Neutrophil (primary cell): ENCODE data around the gene NAPSA.
"Not testable (repeated sequence)": the region's sequence is repeated elsewhere in the genome, so short reads cannot be mapped to it uniquely, and the experiment has no call there.

Experiments
- H3K27ac ChIP-seq: fragments of 200-600 bp; sonication (generic); 2 replicates; pipeline ENCODE4 v1.5.1; 2016; ENCODE audit warnings: mild to moderate bottlenecking, moderate library complexity
- H3K27me3 ChIP-seq: fragments of 200-600 bp; sonication (generic); 2 replicates; pipeline ENCODE4 v1.6.0; 2016; ENCODE audit warnings: mild to moderate bottlenecking
- H3K36me3 ChIP-seq: fragments of 200-600 bp; sonication (generic); 2 replicates; pipeline ENCODE4 v1.5.1; 2017
- H3K4me1 ChIP-seq, 2 experiments: fragments of 200-600 bp in 1 of 2; sonication (generic) in 1 of 2; 1 replicate in 1 of 2; 2 replicates in 1 of 2; pipeline versions ENCODE4 v1.5.1 to v1.6.1; 2013 to 2016; ENCODE audit warnings: low read depth in 1 of 2, low read length in 1 of 2, mild to moderate bottlenecking in 1 of 2, moderate library complexity in 1 of 2; ENCODE audit not compliant: control insufficient read depth in 1 of 2, insufficient read depth in 1 of 2
- H3K4me3 ChIP-seq, 2 experiments: fragments of 200-600 bp in 1 of 2; sonication (generic) in 1 of 2; 1 replicate in 1 of 2; 2 replicates in 1 of 2; pipeline ENCODE4 v1.5.1; 2013 to 2016; ENCODE audit warnings: low read depth in 1 of 2, low read length in 1 of 2, mild to moderate bottlenecking in 1 of 2, moderate library complexity in 1 of 2
- H3K9me3 ChIP-seq: fragments of 200-600 bp; sonication (generic); 2 replicates; pipeline ENCODE4 v1.5.1; 2016
- TF ChIP-seq, protein P1 (sequence below): fragments of 200-600 bp; sonication (generic); IDR thresholded peaks from 2 replicates; pipeline ENCODE4 v1.5.1; 2016; ENCODE audit warnings: antibody characterized with exemption

NAPSA gene

DNA sequence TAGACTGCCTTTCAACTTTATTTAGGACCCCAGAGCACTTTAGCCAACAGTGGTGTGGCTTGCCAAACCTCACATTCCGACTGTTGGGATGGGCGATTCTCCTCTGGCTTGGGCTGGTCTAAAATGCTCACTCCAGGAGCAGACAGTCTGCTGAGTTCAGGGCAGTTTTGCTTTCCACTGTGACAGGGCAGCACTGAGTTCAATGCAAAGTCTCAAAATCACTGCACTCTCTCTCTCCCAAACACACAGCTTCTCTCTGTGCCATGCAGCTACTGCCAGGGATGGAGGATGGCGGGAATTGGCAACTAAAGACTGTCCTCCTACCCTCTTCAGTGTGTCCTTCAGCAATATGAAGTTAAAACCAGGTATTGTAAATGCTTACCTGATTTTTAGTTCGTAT lies 13.2 kb downstream of the NAPSA start:
- Histone ChIP-seq H3K4me1 (no peaks in the 10 kb centered on the region), H3K27me3 (peaks cover 26% of the 10 kb centered on the region), H3K9me3 (no peaks in the 10 kb centered on the region), H3K4me3 (no peak overlapping the region), H3K36me3 (no peaks in the 10 kb centered on the region), H3K27ac (no peak overlapping the region)
- TF ChIP-seq, protein P1, sequence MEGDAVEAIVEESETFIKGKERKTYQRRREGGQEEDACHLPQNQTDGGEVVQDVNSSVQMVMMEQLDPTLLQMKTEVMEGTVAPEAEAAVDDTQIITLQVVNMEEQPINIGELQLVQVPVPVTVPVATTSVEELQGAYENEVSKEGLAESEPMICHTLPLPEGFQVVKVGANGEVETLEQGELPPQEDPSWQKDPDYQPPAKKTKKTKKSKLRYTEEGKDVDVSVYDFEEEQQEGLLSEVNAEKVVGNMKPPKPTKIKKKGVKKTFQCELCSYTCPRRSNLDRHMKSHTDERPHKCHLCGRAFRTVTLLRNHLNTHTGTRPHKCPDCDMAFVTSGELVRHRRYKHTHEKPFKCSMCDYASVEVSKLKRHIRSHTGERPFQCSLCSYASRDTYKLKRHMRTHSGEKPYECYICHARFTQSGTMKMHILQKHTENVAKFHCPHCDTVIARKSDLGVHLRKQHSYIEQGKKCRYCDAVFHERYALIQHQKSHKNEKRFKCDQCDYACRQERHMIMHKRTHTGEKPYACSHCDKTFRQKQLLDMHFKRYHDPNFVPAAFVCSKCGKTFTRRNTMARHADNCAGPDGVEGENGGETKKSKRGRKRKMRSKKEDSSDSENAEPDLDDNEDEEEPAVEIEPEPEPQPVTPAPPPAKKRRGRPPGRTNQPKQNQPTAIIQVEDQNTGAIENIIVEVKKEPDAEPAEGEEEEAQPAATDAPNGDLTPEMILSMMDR = no peak

DNA sequence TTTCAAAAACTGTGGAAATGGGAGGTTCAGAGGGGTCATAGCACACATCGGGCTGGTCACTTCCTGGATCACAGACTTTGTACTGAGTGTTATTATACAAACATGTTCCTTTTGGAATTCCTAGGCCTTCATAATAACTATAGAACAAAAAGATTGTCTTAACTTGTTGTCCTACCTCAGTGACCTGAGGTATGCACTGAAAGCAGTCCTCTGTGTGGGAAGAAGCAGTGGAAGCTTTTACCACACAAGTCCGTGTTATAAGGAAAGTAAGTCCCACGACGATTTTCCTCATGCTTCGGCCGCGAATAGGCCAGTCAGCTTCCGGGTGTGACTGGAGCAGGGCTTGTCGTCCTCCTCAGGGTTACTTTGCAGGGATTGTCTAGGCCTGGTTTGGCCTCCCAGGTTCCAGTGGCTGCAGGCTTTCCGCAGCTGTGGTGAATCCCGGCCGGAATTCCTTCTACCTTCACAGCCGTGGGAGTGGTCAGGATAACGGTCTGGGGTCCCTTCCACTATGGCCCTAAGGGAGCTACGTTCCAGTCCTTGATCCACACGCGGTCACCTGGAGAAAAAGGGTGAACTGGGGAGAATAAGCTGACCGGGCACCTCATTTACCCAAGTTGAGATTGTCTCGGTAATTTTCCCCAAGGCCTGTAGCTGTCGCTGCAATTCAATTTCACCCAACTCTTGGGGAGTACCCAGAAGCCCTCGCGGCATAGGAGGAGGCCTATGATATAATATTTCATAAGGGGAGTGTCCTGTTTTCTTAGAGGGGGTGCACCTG lies 16.0 kb downstream of the NAPSA start:
- H3K36me3 ChIP-seq = no peaks in the 10 kb centered on the region
- H3K4me3 ChIP-seq = no peak overlapping the region
- H3K9me3 ChIP-seq = no peaks in the 10 kb centered on the region
- H3K27ac ChIP-seq = no peak overlapping the region
- H3K4me1 ChIP-seq = no peaks in the 10 kb centered on the region
- TF ChIP-seq, protein P1 = no peak
- H3K27me3 ChIP-seq = peaks cover 13% of the 10 kb centered on the region

DNA sequence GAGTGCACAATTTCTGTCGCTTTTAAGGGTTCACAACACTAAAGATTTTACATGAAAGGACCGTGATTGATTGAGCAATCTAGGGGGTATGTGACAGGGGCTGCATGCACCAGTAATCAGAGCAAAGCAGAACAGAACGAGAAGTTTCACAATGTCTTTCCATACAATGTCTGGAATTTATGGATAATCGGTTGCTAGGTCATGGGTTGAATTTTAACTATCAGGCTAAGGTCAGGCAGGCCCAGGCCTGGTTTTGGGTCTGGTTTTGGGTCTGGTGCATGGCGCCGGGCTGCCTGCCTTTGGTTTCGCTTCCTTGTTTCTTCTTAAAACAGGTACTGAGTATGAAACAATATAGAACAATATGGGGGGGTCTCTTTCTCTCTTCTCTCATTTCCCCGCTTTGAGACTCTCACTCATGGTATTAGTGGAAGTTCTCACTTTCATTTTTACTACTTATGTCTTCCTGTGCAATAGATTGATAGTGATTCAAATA lies 18.3 kb downstream of the NAPSA start:
- H3K4me1 ChIP-seq, H3K27ac ChIP-seq, H3K36me3 ChIP-seq, H3K4me3 ChIP-seq, H3K9me3 ChIP-seq, H3K27me3 ChIP-seq: not testable (repeated sequence)

DNA sequence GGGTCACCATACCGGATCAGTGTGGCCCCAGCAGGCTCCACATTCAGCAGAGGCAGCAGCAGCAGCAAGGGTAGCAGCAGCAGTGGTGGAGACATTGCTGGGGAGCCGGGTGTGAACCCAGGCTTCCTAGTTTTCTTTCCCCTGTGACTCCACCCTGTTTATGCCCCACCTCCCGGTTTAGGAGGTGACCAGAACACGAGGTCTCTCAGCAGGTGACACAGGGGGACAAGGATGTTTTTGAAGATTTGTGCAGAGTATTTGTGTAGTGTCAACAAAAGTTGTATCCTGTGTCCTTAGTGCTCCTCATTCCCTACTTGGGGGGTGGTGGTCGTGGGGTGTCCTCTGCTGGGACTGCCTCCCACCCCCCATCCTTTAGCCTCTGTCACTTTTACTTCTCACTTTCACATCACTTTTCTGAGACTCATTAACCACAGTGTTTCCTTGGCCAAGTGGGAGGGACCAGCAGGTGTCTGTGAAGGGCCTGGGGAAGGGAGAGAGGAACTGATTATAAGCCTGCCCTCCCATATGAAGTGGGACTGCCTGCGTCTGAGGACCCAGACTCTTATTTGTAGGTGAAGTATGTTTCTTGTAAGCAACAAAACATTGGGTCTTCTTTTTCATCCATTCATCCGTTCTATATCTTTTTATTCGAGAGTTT lies 20.6 kb downstream of the NAPSA start:
- H3K36me3 ChIP-seq = no peaks in the 10 kb centered on the region
- no peak overlapping the region for H3K27ac ChIP-seq
- no peaks in the 10 kb centered on the region for H3K27me3 ChIP-seq
- H3K9me3 ChIP-seq = no peaks in the 10 kb centered on the region
- TF ChIP-seq, protein P1 = no peak
- no peak overlapping the region for H3K4me3 ChIP-seq
- H3K4me1 ChIP-seq = no peaks in the 10 kb centered on the region

DNA sequence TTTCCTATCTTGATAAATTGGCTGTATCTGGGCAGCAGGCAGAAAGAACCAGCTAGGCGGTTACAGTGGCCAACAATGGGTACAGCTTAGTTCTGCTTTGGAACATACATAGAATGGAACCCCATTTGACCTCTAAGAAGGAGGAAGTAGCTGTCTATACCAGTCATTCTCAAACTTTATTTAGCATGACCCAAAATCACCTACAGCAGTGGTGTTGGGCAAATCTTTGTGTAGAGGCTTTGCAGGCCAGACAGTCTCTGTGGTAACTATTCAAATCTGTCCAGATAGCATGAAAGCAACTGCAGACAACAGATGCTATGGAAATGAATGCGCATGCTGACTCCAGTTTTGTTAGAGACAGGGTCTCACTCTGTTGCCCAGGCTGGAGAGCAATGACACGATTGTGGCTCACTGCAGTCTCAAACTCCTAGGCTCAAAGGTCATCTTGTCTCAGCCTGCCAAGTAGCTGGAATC lies 24.3 kb downstream of the NAPSA start:
- no peak overlapping the region for H3K27ac ChIP-seq

More for the DNA sequence above, 24.3 kb downstream of the NAPSA start:
- Histone ChIP-seq H3K27me3 (peaks cover 24% of the 10 kb centered on the region), H3K36me3 (no peaks in the 10 kb centered on the region), H3K9me3 (no peaks in the 10 kb centered on the region), H3K4me1 (no peaks in the 10 kb centered on the region), H3K4me3 (no peak overlapping the region)
- TF ChIP-seq, protein P1 = no peak
